H9 (cell line): Measurements from ENCODE around the gene DNAJC5. TPM values are rescaled to one million over a fixed set of nuclear protein-coding genes. Genes with fewer than 3 reads are reported as not detected.

ENCODE experiments used
- DNase-seq: peaks from one replicate; pipeline ENCODE4 v3.0.0-alpha.2; 2017
- H2AFZ ChIP-seq: one replicate; pipeline ENCODE4 v1.6.1; 2013; ENCODE audit warnings: mild to moderate bottlenecking, low read length, control low read depth, moderate library complexity
- H2AK5ac ChIP-seq: 2 replicates; pipeline ENCODE4 v1.6.1; 2013; ENCODE audit warnings: low read length, control low read depth, mixed read lengths; ENCODE audit not compliant: insufficient read length
- H2BK120ac ChIP-seq: one replicate; pipeline ENCODE4 v1.6.1; 2013; ENCODE audit warnings: low read depth, mild to moderate bottlenecking, low read length, control low read depth, inconsistent platforms; ENCODE audit not compliant: poor library complexity, severe bottlenecking
- H2BK12ac ChIP-seq: 2 replicates; pipeline ENCODE4 v1.6.1; 2013; ENCODE audit warnings: low read length, control low read depth, mixed read lengths, low read depth; ENCODE audit not compliant: insufficient read length
- H2BK15ac ChIP-seq: 2 replicates; pipeline ENCODE4 v1.6.1; 2013; ENCODE audit warnings: low read depth, low read length, control low read depth
- H2BK20ac ChIP-seq: one replicate; pipeline ENCODE4 v1.6.1; 2013; ENCODE audit warnings: low read depth, mild to moderate bottlenecking, low read length, control low read depth, inconsistent platforms; ENCODE audit not compliant: poor library complexity, severe bottlenecking
- H2BK5ac ChIP-seq: 2 replicates; pipeline ENCODE4 v1.6.1; 2013; ENCODE audit warnings: low read length, control low read depth, mixed read lengths; ENCODE audit not compliant: insufficient read length
- H3K14ac ChIP-seq: 2 replicates; pipeline ENCODE4 v1.6.1; 2013; ENCODE audit warnings: low read length, control low read depth; ENCODE audit not compliant: insufficient read depth
- H3K18ac ChIP-seq: 2 replicates; pipeline ENCODE4 v1.6.1; 2013; ENCODE audit warnings: low read depth, mild to moderate bottlenecking, mixed read lengths, low read length, control low read depth; ENCODE audit not compliant: insufficient read length
- H3K23ac ChIP-seq: 2 replicates; pipeline ENCODE4 v1.6.1; 2013; ENCODE audit warnings: low read length, control low read depth, mixed read lengths, low read depth; ENCODE audit not compliant: insufficient read length
- H3K23me2 ChIP-seq: 2 replicates; pipeline ENCODE4 v1.6.1; 2013; ENCODE audit warnings: low read depth, mild to moderate bottlenecking, mixed read lengths, low read length, control low read depth; ENCODE audit not compliant: insufficient read length, poor library complexity, severe bottlenecking
- H3K27ac ChIP-seq: 2 replicates; pipeline ENCODE4 v1.5.1; 2013; ENCODE audit warnings: low read length, control low read depth, mixed read lengths, low read depth; ENCODE audit not compliant: insufficient read length
- H3K27me3 ChIP-seq: 2 replicates; pipeline ENCODE4 v1.6.1; 2013; ENCODE audit warnings: low read length, control low read depth, inconsistent platforms; ENCODE audit not compliant: insufficient read depth
- H3K4ac ChIP-seq: 2 replicates; pipeline ENCODE4 v1.6.1; 2013; ENCODE audit warnings: low read depth, mild to moderate bottlenecking, control low read depth, inconsistent platforms, low read length, moderate library complexity
- H3K4me1 ChIP-seq: 2 replicates; pipeline ENCODE4 v1.6.1; 2013; ENCODE audit warnings: low read length, control low read depth, inconsistent platforms; ENCODE audit not compliant: insufficient read depth
- H3K4me2 ChIP-seq: 2 replicates; pipeline ENCODE4 v1.6.1; 2013; ENCODE audit warnings: low read length, control low read depth, mixed read lengths; ENCODE audit not compliant: insufficient read length, insufficient read depth
- H3K56ac ChIP-seq: 2 replicates; pipeline ENCODE4 v1.6.1; 2013; ENCODE audit warnings: low read depth, mild to moderate bottlenecking, mixed read lengths, low read length, control low read depth; ENCODE audit not compliant: insufficient read length
- H3K79me1 ChIP-seq: 2 replicates; pipeline ENCODE4 v1.6.1; 2013; ENCODE audit warnings: low read depth, mild to moderate bottlenecking, moderate library complexity, low read length, control low read depth, inconsistent platforms; ENCODE audit not compliant: insufficient read depth, poor library complexity, severe bottlenecking
- H3K79me2 ChIP-seq: 2 replicates; pipeline ENCODE4 v1.6.1; 2013; ENCODE audit warnings: low read length, control low read depth, inconsistent platforms; ENCODE audit not compliant: insufficient read depth
- H3K9ac ChIP-seq: 2 replicates; pipeline ENCODE4 v1.6.1; 2013; ENCODE audit warnings: low read length, control low read depth, mixed read lengths; ENCODE audit not compliant: insufficient read length; ENCODE audit errors: extremely low read depth
- H3K9me3 ChIP-seq: one replicate; pipeline ENCODE4 v1.6.1; 2013; ENCODE audit warnings: low read depth, low read length, inconsistent platforms; ENCODE audit not compliant: control insufficient read depth
- H3T11ph ChIP-seq: one replicate; pipeline ENCODE4 v1.6.1; 2013; ENCODE audit warnings: mild to moderate bottlenecking, low read length, control low read depth, inconsistent platforms
- H4K20me1 ChIP-seq: one replicate; pipeline ENCODE4 v1.6.1; 2013; ENCODE audit not compliant: control insufficient read depth, insufficient read length, insufficient read depth
- H4K5ac ChIP-seq: 2 replicates; pipeline ENCODE4 v1.6.1; 2013; ENCODE audit warnings: low read depth, mild to moderate bottlenecking, mixed read lengths, low read length, control low read depth; ENCODE audit not compliant: insufficient read length
- H4K8ac ChIP-seq: replicated peaks from 2 replicates; pipeline ENCODE4 v1.6.1; 2013; ENCODE audit warnings: low read length, control low read depth, mixed read lengths, low read depth; ENCODE audit not compliant: insufficient read length
- H4K91ac ChIP-seq: 2 replicates; pipeline ENCODE4 v1.6.1; 2013; ENCODE audit warnings: low read depth, mild to moderate bottlenecking, moderate library complexity, mixed read lengths, low read length, control low read depth; ENCODE audit not compliant: insufficient read length
- H3K27ac Mint-ChIP-seq, 3 experiments: 2 replicates in 2 of 3; 3 replicates in 1 of 3; pipeline ENCODE4 v1.8.0; 2020 to 2021; ENCODE audit warnings: mixed read lengths in 3 of 3, mild to moderate bottlenecking in 1 of 3, moderate library complexity in 1 of 3
- H3K27me3 Mint-ChIP-seq: 2 replicates; pipeline ENCODE4 v1.8.0; 2021; ENCODE audit warnings: low read depth, mild to moderate bottlenecking, moderate library complexity, mixed read lengths
- H3K36me3 Mint-ChIP-seq, 3 experiments: 2 replicates in 2 of 3; 3 replicates in 1 of 3; pipeline ENCODE4 v1.8.0; 2020 to 2021; ENCODE audit warnings: low read depth in 3 of 3, mixed read lengths in 3 of 3; ENCODE audit not compliant: insufficient read depth in 1 of 3
- H3K4me1 Mint-ChIP-seq, 2 experiments: 2 replicates each; pipeline ENCODE4 v1.8.0; 2020; ENCODE audit warnings: mixed read lengths in 2 of 2
- H3K4me3 Mint-ChIP-seq, 2 experiments: 2 replicates in 1 of 2; 3 replicates in 1 of 2; pipeline ENCODE4 v1.8.0; 2020 to 2021; ENCODE audit warnings: mild to moderate bottlenecking in 2 of 2, mixed read lengths in 2 of 2, moderate library complexity in 1 of 2
- H3K9me3 Mint-ChIP-seq, 2 experiments: 2 replicates in 1 of 2; 3 replicates in 1 of 2; pipeline ENCODE4 v1.8.0; 2020; ENCODE audit warnings: mild to moderate bottlenecking in 2 of 2, mixed read lengths in 2 of 2, moderate library complexity in 1 of 2
- CTCF ChIP-seq: fragments of 200-600 bp; sonication (generic); conservative IDR thresholded peaks from 3 replicates; pipeline ENCODE4 v1.8.0; 2021; ENCODE audit warnings: antibody characterized with exemption, mild to moderate bottlenecking
- WGBS: extraction: QIAGEN DNeasy Blood & Tissue Kit; methylation state at CpG from one replicate; pipeline ENCODE4 v1.1.7; 2013; ENCODE audit warnings: missing lambda C conversion rate, low lambda C conversion rate, mixed read lengths; ENCODE audit not compliant: insufficient read length; ENCODE audit errors: extremely low coverage; 5-methylcytosine and 5-hydroxymethylcytosine counted together
- total RNA-seq: library from RNA; stranded (reverse); gene quantifications from 2 replicates; pipeline ENCODE4 v1.2.1, GENCODE V29; 2021

The DNAJC5 gene
- total RNA-seq, 1 experiment from 2014 or later: 43.0 TPM

DNA sequence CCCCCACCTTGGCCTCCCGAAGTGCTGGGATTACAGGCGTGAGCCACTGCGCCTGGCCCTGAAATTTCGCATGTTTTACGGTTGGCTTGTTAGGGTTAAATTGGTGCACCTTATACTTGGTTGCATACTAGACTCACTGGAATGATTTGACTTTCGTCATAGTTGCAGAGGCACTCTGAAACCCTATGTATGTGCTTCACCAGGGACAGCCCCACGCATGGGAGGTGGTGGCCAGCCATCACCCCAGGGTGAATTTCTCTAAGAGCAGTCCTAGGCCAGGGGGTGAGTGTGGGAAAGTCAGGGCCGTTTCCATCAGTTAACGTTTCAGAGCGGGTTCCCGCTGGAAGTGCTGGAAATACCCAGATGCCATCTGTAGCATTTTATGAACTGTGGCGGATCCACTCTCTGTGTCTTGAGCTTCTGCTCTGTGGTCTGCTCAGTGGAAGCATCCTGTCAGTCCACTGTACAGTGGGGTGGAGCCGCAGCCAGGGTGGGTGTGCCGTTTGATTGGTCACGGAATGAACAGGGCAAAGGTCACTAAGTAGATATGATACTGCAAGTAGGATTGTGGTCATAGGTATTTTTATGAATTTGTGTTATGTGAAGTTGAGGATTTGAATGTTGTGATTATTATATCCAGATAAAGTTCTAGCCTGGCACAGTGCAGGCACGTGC lies 13.2 kb downstream of the DNAJC5 start:
- H4K5ac ChIP-seq: no peak overlapping the region
- H2BK5ac ChIP-seq: no peak overlapping the region
- H3K27ac Mint-ChIP-seq: peak overlapping the region in 2 of 3 experiments; percentile 22 to 44; a peak in 1 of 7 replicates
- H3K9me3 Mint-ChIP-seq: no peaks in the 10 kb centered on the region
- H3K27me3 Mint-ChIP-seq: no peaks in the 10 kb centered on the region
- H3K4me2 ChIP-seq: no peak overlapping the region
- peaks cover under 1% of the 10 kb centered on the region; the same call in 1 of the 2 replicates for H3K79me2 ChIP-seq
- no peak for DNase-seq
- H3K4me1 Mint-ChIP-seq: peaks cover 15 to 21% of the 10 kb centered on the region in 2 experiments
- no peak overlapping the region for H3T11ph ChIP-seq
- no peak overlapping the region for H2BK15ac ChIP-seq
- H3K4me3 Mint-ChIP-seq: no peak overlapping the region
- WGBS: no CpG with 5 or more reads among the region's 16 CpGs
- no peak for TF ChIP-seq CTCF
- H3K79me1 ChIP-seq: peaks cover under 1% of the 10 kb centered on the region
- H3K14ac ChIP-seq: no peak overlapping the region
- H3K18ac ChIP-seq: no peak overlapping the region
- no peak overlapping the region for H2AK5ac ChIP-seq
- H4K20me1 ChIP-seq: no peaks in the 10 kb centered on the region
- no peak overlapping the region for H3K9ac ChIP-seq
- no peak overlapping the region for H3K4ac ChIP-seq
- no peaks in the 10 kb centered on the region for H3K27me3 ChIP-seq
- no peak overlapping the region for H4K91ac ChIP-seq
- H3K23me2 ChIP-seq: no peaks in the 10 kb centered on the region
- H4K8ac ChIP-seq: no peak overlapping the region
- H3K23ac ChIP-seq: no peak overlapping the region
- H3K27ac ChIP-seq: no peak overlapping the region
- H3K36me3 Mint-ChIP-seq: peaks cover 0 to 5% (median 5%) of the 10 kb centered on the region in 3 experiments; a peak in 3 of 7 replicates
- no peaks in the 10 kb centered on the region for H3K4me1 ChIP-seq
- no peak overlapping the region for H2BK12ac ChIP-seq
- no peak overlapping the region for H2BK120ac ChIP-seq
- H2BK20ac ChIP-seq: no peak overlapping the region
- no peak overlapping the region for H2AFZ ChIP-seq
- no peaks in the 10 kb centered on the region for H3K9me3 ChIP-seq
- H3K56ac ChIP-seq: no peak overlapping the region
